ENCODE results near the gene RNF144A.

DNA sequence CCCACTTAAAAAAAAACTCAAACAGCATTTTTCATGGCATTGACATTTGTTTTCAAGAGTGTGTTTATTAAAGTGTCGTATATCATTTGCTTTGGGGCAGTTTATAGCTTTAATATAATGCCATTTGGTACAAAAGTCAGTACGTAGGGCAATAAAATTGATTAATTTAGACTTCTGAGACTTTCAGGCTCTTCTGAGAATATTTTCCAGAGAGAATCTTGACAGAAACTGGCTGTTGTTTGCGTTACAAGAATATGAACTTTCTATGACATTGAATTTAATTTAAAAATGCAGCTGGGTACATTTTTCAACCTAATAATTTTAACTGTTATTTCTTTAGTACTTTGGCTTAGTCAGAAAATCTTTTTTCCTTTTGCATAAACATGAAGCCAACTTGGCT, 98.9 kb downstream of the RNF144A start:
- TF ChIP-seq, protein P1, sequence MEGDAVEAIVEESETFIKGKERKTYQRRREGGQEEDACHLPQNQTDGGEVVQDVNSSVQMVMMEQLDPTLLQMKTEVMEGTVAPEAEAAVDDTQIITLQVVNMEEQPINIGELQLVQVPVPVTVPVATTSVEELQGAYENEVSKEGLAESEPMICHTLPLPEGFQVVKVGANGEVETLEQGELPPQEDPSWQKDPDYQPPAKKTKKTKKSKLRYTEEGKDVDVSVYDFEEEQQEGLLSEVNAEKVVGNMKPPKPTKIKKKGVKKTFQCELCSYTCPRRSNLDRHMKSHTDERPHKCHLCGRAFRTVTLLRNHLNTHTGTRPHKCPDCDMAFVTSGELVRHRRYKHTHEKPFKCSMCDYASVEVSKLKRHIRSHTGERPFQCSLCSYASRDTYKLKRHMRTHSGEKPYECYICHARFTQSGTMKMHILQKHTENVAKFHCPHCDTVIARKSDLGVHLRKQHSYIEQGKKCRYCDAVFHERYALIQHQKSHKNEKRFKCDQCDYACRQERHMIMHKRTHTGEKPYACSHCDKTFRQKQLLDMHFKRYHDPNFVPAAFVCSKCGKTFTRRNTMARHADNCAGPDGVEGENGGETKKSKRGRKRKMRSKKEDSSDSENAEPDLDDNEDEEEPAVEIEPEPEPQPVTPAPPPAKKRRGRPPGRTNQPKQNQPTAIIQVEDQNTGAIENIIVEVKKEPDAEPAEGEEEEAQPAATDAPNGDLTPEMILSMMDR (IDR thresholded peaks at IDR 0.05; ENCODE audit: low read depth, low read length), result no peak
- TF ChIP-seq POLR2A (IDR thresholded peaks at IDR 0.05; ENCODE audit: extremely low read depth, insufficient read length), result no peak

Measured in NB4 (cell line).